Neural cell (in vitro differentiated cells): ENCODE measurements around the gene DDHD1. TPM values are rescaled to one million over a fixed set of nuclear protein-coding genes. Genes with fewer than 3 reads are reported as not detected.

Experiments
- H2AFZ ChIP-seq: fragments of 200-600, 300-800 bp; sonication (generic), shearing (Covaris generic); 2 replicates; pipeline ENCODE4 v1.6.0; 2014; ENCODE audit warnings: low read depth, mild to moderate bottlenecking, antibody characterized with exemption, low read length, moderate library complexity
- H3F3A ChIP-seq: fragments of 200-600 bp; shearing (Covaris generic); 2 replicates; pipeline ENCODE4 v1.6.1; 2016; ENCODE audit warnings: mild to moderate bottlenecking, moderate library complexity, mixed read lengths, antibody characterized with exemption, low read length; ENCODE audit not compliant: insufficient read depth, poor library complexity, severe bottlenecking
- H3K27ac ChIP-seq: fragments of 200-600, 300-800 bp; sonication (generic), shearing (Covaris generic); 2 replicates; pipeline ENCODE4 v1.5.1; 2014; ENCODE audit warnings: mild to moderate bottlenecking, low read length, moderate library complexity
- H3K27me3 ChIP-seq: fragments of 300-800, 200-600 bp; sonication (generic), shearing (Covaris generic); 2 replicates; pipeline ENCODE4 v1.6.0; 2014; ENCODE audit warnings: mild to moderate bottlenecking, low read depth, low read length, moderate library complexity; ENCODE audit not compliant: insufficient read depth
- H3K36me3 ChIP-seq: fragments of 300-800, 200-600 bp; sonication (generic), shearing (Covaris generic); 2 replicates; pipeline ENCODE4 v1.5.1; 2014; ENCODE audit warnings: mild to moderate bottlenecking, antibody characterized with exemption, low read length, moderate library complexity; ENCODE audit not compliant: insufficient read depth
- H3K4me2 ChIP-seq: fragments of 300-800, 200-600 bp; sonication (generic), shearing (Covaris generic); 2 replicates; pipeline ENCODE4 v1.6.0; 2014; ENCODE audit warnings: mild to moderate bottlenecking, low read length
- H3K4me3 ChIP-seq: fragments of 300-800, 200-600 bp; sonication (generic), shearing (Covaris generic); 2 replicates; pipeline ENCODE4 v1.5.1; 2014; ENCODE audit warnings: mild to moderate bottlenecking, low read length, moderate library complexity
- H3K79me2 ChIP-seq: fragments of 200-600 bp; shearing (Covaris generic); replicated peaks from 2 replicates; pipeline ENCODE4 v1.6.0; 2014; ENCODE audit warnings: mild to moderate bottlenecking, low read length, moderate library complexity; ENCODE audit not compliant: insufficient read depth
- H3K9ac ChIP-seq: fragments of 300-800, 200-600 bp; sonication (generic), shearing (Covaris generic); 2 replicates; pipeline ENCODE4 v1.6.1; 2016; ENCODE audit warnings: mild to moderate bottlenecking, low read length, mixed read lengths
- H3K9me2 ChIP-seq: fragments of 200-600 bp; shearing (Covaris generic); 2 replicates; pipeline ENCODE4 v1.6.1; 2016; ENCODE audit warnings: mild to moderate bottlenecking, low read length, mixed read lengths; ENCODE audit not compliant: insufficient read depth
- H3K9me3 ChIP-seq: fragments of 200-600, 300-800 bp; sonication (generic), shearing (Covaris generic); 2 replicates; pipeline ENCODE4 v1.6.1; 2016; ENCODE audit warnings: mild to moderate bottlenecking, mixed run types, low read length, moderate library complexity, mixed read lengths
- H4K20me1 ChIP-seq: fragments of 200-600 bp; shearing (Covaris generic); 2 replicates; pipeline ENCODE4 v1.6.1; 2016; ENCODE audit warnings: mild to moderate bottlenecking, mixed run types; ENCODE audit not compliant: insufficient read depth
- CTCF ChIP-seq: fragments of 450-650 bp; IDR thresholded peaks from 2 replicates; pipeline ENCODE4 v1.5.1; 2014; ENCODE audit warnings: antibody characterized with exemption, mild to moderate bottlenecking, moderate library complexity; ENCODE audit not compliant: poor library complexity, severe bottlenecking
- EP300 ChIP-seq: fragments of 450-650 bp; conservative IDR thresholded peaks from 2 replicates; pipeline ENCODE4 v1.6.1; 2014; ENCODE audit warnings: antibody characterized with exemption, mild to moderate bottlenecking, moderate library complexity; ENCODE audit not compliant: poor library complexity, severe bottlenecking
- EZH2 ChIP-seq: fragments of 200-600, 300-800 bp; shearing (Covaris generic), sonication (generic); IDR thresholded peaks from 2 replicates; pipeline ENCODE4 v1.6.1; 2014; ENCODE audit warnings: antibody characterized with exemption, low read length, borderline replicate concordance, mild to moderate bottlenecking; ENCODE audit not compliant: insufficient read depth, poor library complexity, severe bottlenecking
- MXI1 ChIP-seq: fragments of 450-650 bp; conservative IDR thresholded peaks from 2 replicates; pipeline ENCODE4 v1.6.1; 2014; ENCODE audit warnings: antibody characterized with exemption, mild to moderate bottlenecking; ENCODE audit not compliant: poor library complexity, severe bottlenecking
- POLR2AphosphoS5 ChIP-seq: IDR thresholded peaks from 2 replicates; pipeline ENCODE4 v1.6.1; 2012
- RAD21 ChIP-seq: fragments of 450-650 bp; conservative IDR thresholded peaks from 2 replicates; pipeline ENCODE4 v1.6.1; 2014; ENCODE audit warnings: antibody characterized with exemption, mild to moderate bottlenecking, moderate library complexity
- SMC3 ChIP-seq: fragments of 450-650 bp; conservative IDR thresholded peaks from 2 replicates; pipeline ENCODE4 v1.6.1; 2014; ENCODE audit warnings: antibody characterized with exemption, mild to moderate bottlenecking, moderate library complexity; ENCODE audit not compliant: poor library complexity
- TAF1 ChIP-seq: IDR thresholded peaks from 2 replicates; pipeline ENCODE4 v1.6.1; 2012; ENCODE audit warnings: low read depth
- polyA plus RNA-seq: library from polyadenylated mRNA; depleted of rRNA; stranded (reverse); fragments of >200 nt; gene quantifications from 2 replicates; pipeline ENCODE4 v1.2.3, GENCODE V29; 2014
- TF ChIP-seq, protein P1 (sequence below): IDR thresholded peaks from 2 replicates; pipeline ENCODE4 v1.6.1; 2012; ENCODE audit warnings: borderline replicate concordance

DDHD1 gene
- polyA plus RNA-seq, 1 donor from 2014 or later: 13.9 TPM

DNA sequence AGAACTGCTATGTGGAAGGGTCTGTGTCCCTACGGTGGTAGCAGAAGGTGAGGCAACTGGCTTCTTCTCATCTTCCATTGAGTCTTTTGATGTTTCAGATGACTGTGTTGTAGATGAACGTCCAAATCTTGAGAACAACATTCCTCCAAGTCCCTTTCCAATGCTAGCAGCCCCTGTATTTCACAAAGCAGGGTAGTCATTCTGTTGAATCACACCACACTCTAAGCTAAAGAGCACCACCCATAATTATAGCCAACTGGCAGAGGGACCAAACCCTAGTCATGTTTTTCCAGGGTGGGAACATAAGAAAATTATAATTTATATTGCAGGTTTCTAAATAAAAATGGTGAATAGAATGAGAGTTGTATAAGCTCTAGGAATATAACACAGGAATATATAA lies 98.7 kb downstream of the DDHD1 start:
- no peaks in the 10 kb centered on the region for H3K27me3 ChIP-seq
- H3K79me2 ChIP-seq: no peaks in the 10 kb centered on the region
- no peaks in the 10 kb centered on the region for H3F3A ChIP-seq
- TF ChIP-seq POLR2AphosphoS5 (no peak), EZH2 (no peak), TAF1 (no peak), SMC3 (no peak), RAD21 (no peak), CTCF (no peak), EP300 (no peak), MXI1 (no peak)
- TF ChIP-seq, protein P1, sequence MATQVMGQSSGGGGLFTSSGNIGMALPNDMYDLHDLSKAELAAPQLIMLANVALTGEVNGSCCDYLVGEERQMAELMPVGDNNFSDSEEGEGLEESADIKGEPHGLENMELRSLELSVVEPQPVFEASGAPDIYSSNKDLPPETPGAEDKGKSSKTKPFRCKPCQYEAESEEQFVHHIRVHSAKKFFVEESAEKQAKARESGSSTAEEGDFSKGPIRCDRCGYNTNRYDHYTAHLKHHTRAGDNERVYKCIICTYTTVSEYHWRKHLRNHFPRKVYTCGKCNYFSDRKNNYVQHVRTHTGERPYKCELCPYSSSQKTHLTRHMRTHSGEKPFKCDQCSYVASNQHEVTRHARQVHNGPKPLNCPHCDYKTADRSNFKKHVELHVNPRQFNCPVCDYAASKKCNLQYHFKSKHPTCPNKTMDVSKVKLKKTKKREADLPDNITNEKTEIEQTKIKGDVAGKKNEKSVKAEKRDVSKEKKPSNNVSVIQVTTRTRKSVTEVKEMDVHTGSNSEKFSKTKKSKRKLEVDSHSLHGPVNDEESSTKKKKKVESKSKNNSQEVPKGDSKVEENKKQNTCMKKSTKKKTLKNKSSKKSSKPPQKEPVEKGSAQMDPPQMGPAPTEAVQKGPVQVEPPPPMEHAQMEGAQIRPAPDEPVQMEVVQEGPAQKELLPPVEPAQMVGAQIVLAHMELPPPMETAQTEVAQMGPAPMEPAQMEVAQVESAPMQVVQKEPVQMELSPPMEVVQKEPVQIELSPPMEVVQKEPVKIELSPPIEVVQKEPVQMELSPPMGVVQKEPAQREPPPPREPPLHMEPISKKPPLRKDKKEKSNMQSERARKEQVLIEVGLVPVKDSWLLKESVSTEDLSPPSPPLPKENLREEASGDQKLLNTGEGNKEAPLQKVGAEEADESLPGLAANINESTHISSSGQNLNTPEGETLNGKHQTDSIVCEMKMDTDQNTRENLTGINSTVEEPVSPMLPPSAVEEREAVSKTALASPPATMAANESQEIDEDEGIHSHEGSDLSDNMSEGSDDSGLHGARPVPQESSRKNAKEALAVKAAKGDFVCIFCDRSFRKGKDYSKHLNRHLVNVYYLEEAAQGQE: no peak
- no peaks in the 10 kb centered on the region for H3K36me3 ChIP-seq
- no peak overlapping the region for H2AFZ ChIP-seq
- no peak overlapping the region for H3K9ac ChIP-seq
- H3K9me2 ChIP-seq: no peaks in the 10 kb centered on the region
- H3K4me2 ChIP-seq: no peak overlapping the region
- H4K20me1 ChIP-seq: no peaks in the 10 kb centered on the region
- H3K9me3 ChIP-seq: no peaks in the 10 kb centered on the region
- no peak overlapping the region for H3K4me3 ChIP-seq
- no peak overlapping the region for H3K27ac ChIP-seq

DNA sequence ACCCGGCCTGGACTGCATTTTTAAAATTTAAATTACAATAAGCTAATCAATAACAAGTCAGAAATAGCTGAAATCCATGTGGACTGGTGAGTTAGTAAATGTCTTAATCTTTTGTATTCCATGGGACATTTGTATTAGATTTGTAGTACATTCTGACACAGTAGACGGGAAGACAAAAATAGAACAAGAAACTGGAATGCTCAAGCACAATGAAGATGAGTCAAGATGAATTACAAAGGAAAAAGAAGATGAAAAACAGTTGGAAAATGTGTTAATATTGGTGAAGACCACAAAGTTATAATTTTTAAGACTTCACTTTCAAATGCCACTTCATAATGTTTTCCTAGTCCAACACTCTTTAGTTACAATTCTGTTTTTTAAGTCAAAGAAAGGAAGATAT lies 104.5 kb downstream of the DDHD1 start:
- Histone ChIP-seq H3K9me3 (no peaks in the 10 kb centered on the region), H2AFZ (no peak overlapping the region), H3K79me2 (no peaks in the 10 kb centered on the region), H3K27me3 (no peaks in the 10 kb centered on the region), H3K4me3 (no peak overlapping the region), H3K36me3 (peaks cover 4% of the 10 kb centered on the region), H4K20me1 (no peaks in the 10 kb centered on the region), H3K4me2 (no peak overlapping the region), H3F3A (no peaks in the 10 kb centered on the region), H3K9me2 (no peaks in the 10 kb centered on the region), H3K9ac (no peak overlapping the region), H3K27ac (no peak overlapping the region)
- TF ChIP-seq, protein P1: no peak
- TF ChIP-seq CTCF (no peak), EP300 (no peak), TAF1 (no peak), SMC3 (no peak), POLR2AphosphoS5 (no peak), RAD21 (no peak), MXI1 (no peak), EZH2 (no peak)
